ENCODE results near the gene ADCY6. TPM values are rescaled to one million over a fixed set of nuclear protein-coding genes. Genes with fewer than 3 reads are reported as not detected.
A peak's percentile ranks its signal among the peaks of the same experiment; 100 is the strongest.

The ADCY6 gene
- total RNA-seq, 1 donor: 30.3 TPM

DNA sequence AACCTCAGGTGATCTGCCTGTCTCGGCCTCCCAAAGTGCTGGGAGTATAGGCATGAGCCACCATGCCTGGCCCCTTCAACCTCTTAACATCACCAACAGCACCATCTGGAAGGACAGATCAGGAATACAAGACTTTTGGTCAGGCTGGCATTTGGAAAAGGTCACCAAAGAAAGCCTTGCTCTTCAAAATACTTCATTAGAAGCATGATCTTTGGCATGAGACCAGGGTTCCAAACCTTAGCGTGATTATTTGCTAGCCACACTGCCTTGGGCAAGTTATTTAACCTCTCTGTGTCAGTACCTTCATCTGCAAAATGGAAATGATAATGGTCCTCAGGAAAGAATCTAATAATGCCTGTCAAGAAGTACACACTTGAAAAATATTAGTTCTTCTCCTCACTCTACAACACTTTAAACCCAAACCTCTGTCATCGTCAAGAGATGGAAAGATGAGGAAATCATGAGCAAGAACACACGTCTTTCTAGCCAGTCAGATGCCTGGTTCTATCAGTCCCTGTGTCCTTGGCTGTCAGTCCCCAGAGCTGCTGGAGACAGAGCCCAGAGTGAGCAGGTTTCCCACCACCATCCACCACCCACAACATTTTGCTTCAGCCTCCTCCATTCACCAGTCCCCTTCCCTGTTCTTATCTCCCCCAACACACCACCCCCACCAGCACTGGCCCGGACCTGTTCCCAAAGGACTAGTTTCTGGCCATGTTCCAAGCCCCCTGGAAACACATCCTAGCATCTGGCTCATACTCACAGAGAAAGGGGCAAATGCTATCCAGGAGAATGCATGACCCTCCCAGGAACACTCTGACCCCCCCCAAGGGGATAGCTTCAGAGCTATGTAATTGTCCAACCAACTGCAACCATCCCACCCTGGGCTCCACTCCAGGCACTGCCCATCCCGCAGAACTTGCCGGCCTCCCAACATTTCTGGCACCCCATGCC is 2.0 kb downstream of the ADCY6 start:
- peak overlapping the region; percentile 83 for H3K4me3 ChIP-seq (ENCODE audit: low read depth, low read length)
- peak; percentile 63 for DNase-seq (ENCODE audit: low read depth)
- TF ChIP-seq, protein P1, sequence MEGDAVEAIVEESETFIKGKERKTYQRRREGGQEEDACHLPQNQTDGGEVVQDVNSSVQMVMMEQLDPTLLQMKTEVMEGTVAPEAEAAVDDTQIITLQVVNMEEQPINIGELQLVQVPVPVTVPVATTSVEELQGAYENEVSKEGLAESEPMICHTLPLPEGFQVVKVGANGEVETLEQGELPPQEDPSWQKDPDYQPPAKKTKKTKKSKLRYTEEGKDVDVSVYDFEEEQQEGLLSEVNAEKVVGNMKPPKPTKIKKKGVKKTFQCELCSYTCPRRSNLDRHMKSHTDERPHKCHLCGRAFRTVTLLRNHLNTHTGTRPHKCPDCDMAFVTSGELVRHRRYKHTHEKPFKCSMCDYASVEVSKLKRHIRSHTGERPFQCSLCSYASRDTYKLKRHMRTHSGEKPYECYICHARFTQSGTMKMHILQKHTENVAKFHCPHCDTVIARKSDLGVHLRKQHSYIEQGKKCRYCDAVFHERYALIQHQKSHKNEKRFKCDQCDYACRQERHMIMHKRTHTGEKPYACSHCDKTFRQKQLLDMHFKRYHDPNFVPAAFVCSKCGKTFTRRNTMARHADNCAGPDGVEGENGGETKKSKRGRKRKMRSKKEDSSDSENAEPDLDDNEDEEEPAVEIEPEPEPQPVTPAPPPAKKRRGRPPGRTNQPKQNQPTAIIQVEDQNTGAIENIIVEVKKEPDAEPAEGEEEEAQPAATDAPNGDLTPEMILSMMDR (IDR thresholded peaks at IDR 0.05; ENCODE audit: insufficient read depth, low read length): no peak

DNA sequence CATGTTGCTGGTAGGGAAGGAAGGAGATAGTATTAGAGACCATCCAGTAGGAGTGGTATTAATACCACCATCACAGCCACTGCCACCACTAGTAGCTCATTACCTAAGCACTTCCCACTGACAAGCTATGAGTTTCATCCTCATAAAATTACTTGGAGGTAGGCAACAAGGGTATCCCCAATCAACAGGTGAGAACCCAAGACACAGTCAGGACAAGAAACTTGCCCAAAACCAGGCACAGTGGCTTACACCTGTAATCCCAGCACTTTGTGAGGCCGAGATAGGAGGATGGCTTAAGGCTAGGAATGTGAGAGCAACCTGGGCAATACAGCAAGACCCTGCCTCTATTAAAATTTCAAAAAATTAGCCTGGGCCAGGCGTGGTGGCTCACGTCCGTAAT is 5.5 kb downstream of the ADCY6 start:
- TF ChIP-seq, protein P1 (IDR thresholded peaks at IDR 0.05; ENCODE audit: insufficient read depth, low read length): no peak
- no peak for DNase-seq (ENCODE audit: low read depth)
- H3K4me3 ChIP-seq (ENCODE audit: low read depth, low read length): no peak overlapping the region

DNA sequence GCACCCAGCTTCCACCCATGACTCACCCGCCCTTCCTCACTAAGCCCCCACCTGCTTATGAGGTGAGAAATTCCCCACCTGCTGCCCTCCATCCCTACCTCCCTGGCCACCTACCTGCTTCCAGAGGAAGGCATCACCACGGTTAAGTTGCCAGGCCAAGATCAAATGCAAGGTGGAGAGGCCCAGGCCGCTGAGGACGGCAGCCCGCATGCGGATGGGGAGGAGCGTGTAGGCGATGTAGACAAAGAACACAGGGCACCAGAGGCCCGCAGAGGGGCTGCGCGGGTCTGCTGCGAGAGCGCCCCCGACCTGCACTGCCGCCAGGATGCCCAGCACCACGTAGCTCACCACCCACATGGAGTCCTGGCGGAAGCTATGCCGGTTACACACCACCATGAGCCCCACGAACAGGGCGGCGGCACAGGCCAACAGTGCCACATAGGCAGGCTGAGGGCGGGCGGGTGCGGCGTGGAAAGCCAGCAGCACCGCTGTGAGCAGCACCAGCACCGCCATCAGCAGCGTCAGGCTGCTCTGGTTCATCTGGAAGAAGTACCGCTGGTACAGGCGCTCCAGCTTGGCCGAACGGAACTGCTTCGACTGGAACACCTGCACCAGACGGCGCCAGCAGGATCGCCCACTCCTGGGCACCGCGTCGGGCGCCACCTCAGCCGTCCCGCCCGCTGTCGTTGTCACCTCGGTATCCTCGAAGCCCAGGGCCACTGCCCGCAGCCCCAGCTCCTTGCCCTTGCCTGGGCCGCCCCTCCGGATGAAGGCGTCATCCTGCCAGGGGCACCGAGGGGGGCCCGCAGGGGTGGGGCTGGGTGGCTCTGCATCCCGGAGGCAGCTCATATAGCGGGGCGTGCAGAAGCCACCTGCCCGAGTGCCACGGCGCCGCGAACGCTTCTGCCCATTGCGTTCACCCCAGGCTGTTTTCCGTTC is 6.2 kb downstream of the ADCY6 start:
- DNase-seq (ENCODE audit: low read depth): no peak
- TF ChIP-seq, protein P1 (IDR thresholded peaks at IDR 0.05; ENCODE audit: insufficient read depth, low read length): no peak
- no peak overlapping the region for H3K4me3 ChIP-seq (ENCODE audit: low read depth, low read length)

DNA sequence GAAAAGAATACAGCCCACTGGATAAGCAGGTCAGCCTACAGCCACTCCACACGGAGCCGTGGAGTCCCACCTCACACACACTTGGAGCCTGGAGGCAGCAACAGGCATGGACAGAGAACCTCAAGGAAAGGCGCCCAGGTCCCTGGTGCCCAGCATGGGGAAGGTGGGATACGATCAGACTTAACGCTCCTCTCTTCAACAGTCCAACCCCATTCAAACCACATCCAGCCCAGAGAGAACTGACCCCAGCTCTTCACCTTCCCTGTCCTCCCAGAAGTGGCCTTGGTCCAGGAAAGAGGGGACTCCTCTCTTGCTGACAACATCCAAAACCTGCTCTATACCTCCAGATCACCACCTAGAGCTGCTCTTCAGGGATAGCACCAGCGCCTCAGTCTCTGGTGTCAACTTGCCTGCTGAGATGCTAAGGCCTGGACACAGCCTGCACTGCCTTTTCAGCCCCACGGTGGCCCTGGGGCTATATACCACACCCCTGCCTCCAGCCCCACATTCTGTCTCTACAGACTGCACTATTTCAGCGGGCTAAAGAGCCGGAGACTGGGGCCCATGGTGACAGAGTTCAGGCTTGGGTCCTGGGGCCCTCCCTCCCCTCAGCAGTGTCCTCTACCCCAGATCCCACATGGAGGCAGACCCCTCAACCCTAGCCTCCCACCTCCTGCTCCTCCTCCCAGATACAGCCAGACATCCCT is 7.0 kb downstream of the ADCY6 start:
- H3K4me3 ChIP-seq (ENCODE audit: low read depth, low read length): no peak overlapping the region
- no peak for DNase-seq (ENCODE audit: low read depth)
- TF ChIP-seq, protein P1 (IDR thresholded peaks at IDR 0.05; ENCODE audit: insufficient read depth, low read length): no peak

DNA sequence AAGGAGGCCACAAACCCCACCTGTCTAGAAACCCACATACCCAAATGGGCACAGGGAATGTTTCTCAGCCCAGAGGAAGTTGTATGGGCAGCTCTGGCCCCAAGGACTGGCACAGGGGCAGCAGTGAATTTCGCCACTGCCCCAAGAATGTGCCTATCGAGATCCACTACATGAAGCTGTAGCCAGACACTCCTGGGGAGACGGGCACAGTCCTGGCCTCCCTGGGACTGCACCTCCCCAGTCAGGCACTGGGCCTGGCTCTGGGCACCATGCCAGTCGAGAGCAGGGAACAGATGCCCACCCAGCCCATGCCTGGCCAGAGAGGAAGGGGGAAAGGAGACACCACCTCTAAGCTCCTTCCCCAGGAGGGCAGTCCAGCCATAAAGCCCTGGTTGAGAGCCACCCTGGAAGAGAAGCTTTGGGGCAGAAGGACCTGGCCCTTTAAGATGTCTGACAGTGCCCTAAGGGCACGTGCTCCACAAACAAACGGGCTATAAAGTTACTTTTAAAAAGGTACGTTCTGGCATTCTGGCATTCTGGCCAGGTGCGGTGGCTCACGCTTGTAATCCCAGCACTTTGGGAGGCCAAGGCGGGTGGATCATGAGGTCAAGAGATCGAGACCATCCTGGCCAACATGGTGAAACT is 8.4 kb downstream of the ADCY6 start:
- TF ChIP-seq, protein P1 (IDR thresholded peaks at IDR 0.05; ENCODE audit: insufficient read depth, low read length): no peak
- no peak overlapping the region for H3K4me3 ChIP-seq (ENCODE audit: low read depth, low read length)
- DNase-seq (ENCODE audit: low read depth): no peak

DNA sequence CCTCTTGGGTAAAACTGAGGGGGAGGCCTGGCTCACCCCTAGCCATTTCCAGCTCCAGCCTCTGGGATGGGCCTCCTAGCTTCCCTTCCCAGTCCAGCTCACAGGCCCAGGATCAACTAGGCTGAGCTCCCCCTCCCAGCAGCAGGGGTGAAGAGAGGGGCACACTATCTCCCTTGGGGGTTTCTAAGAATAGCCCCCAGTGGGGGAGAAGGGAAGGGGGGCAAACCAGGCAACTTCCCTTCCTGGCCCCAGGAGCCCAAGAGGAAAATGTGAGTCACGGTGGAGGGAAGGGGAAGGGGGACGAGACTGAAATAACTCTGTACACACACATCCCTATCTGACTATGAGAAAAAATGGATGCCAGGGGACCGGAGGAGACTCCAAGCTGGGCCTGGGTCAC is 9.0 kb downstream of the ADCY6 start:
- peak; percentile 94 for DNase-seq (ENCODE audit: low read depth)
- H3K4me3 ChIP-seq (ENCODE audit: low read depth, low read length): no peak overlapping the region
- TF ChIP-seq, protein P1 (IDR thresholded peaks at IDR 0.05; ENCODE audit: insufficient read depth, low read length): no peak
